Activated CD4-positive, CD25-positive, alpha-beta regulatory T cell treated with anti-CD3 and anti-CD28 coated beads, Interleukin-2, amount 50 U/mL, for 24 hours (primary cell): Measurements from ENCODE around the gene NDUFAF2.
"Not testable (repeated sequence)": the region's sequence is repeated elsewhere in the genome, so short reads cannot be mapped to it uniquely, and the experiment has no call there.

Source experiments
- ATAC-seq, 2 donors: fragments of 150-1000 bp; cut with Tn5 transposase; one replicate each; pipeline ENCODE4 v1.10.0; 2021; ENCODE audit warnings: mild to moderate bottlenecking in 1 of 2, moderate library complexity in 1 of 2

Gene NDUFAF2

GRCh38 chr5:60944904-60945812 lies at the start of gene NDUFAF2, which contains the start of gene ERCC8:
NDUFAF2 (plus strand) TSS chr5:60945205; CDS start chr5:60945256, 51 bp downstream.
ERCC8 (minus strand) TSS chr5:60945070; CDS start chr5:60945008, 62 bp downstream.
- peak; percentile 99 to 100 for ATAC-seq

- ATAC-seq: no peak
Measured at GRCh38 chr5:60896991-60897390, 48.0 kb upstream of the NDUFAF2 start.

GRCh38 chr5:60903356-60903755 lies 41.6 kb upstream of the NDUFAF2 start:
- ATAC-seq: no peak

GRCh38 chr5:60916646-60917045 lies 28.4 kb upstream of the NDUFAF2 start:
- ATAC-seq: no peak

DNA sequence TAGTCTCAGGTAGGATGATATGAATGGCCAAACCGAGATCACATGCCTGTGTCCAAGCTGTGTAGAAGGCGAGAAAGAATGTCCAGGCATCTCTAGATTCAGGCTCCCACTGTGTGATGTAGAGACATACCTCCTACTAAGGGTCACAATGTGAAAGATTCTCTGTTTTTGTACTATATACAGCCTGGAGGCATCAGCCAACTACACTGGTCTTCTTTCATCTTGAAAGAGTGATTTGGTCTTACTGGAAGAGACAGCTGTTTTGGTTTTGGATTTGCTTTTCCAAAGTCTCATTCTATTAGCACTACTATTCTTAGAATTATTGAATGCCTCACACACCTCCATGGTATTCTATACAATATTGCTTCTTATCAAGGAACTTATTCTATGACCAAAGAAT lies 26.5 kb upstream of the NDUFAF2 start:
- no peak for ATAC-seq

DNA sequence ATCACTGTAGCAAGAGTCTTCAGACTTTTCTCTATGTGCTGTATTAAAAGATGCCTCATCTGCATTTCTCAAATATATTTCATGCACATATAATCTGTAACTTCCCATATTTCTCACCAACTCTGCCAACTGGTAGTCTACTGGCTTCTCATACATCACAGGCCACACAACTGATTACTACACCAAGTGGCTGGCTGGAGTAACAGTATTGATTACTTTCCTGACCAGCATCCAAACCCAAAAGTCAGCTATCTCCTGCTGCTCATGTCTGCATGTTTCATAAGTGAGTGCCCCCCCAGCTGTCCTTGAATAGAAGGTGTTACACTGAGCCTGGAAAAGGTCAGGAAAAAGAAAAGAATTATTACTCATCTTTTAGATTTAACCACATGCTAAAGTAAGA lies 17.6 kb upstream of the NDUFAF2 start:
- ATAC-seq: no peak

DNA sequence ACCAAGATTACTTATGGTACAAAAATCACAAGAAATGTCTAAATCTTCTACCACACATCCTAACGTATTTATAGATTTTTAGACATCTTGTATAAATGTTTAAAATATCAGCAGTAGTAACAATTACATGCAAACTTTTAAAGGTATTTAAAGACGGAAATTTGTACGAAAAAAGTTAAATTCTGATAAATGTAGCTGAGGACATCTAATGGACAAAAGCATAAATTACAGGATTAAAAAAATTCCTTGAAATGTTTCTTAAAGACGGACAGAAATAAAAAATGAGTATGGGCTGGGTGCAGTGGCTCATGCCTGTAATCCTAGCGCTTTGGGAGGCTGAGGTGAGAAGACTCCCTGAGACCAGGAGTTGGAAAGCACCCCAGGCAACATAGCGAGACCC lies 16.0 kb upstream of the NDUFAF2 start:
- ATAC-seq: no peak

DNA sequence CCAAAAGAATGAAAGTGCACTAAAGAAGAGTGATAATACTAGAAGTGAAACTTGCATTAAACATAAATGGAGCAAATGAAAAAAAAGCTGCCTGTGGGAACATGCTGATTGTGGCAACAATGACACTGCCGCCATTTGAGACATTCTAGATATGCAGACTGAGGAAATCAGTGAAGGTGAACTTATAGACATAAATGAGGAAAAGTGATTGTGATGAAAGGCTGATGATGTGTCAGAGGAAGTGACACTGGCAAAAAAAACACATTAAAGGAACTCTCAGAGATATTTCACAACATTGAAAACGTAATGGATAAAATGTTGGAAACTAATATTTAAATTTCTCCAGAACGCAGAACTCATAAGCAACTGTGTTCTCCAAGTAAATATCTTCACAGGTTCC lies 1.4 kb upstream of the NDUFAF2 start:
- no peak for ATAC-seq

DNA sequence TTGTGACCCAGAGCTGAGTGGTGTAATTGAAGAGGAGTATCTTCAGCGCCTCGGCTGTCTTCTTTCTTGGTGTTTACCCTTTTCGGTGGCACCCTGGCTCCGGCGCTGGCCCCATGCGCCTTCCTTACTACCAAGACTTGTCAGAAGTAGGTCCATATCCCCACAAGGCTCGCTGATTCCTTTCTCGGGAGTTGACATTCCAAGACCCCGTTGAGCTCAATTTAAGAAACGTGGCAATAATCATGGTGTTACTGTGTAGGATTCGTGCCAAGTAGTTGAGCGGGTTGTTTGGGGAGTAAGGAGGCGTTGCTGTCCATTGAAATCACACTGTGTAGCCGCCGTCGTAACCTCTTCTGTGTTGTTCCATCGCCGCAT lies 795 bp downstream of the NDUFAF2 start:
- no peak for ATAC-seq

DNA sequence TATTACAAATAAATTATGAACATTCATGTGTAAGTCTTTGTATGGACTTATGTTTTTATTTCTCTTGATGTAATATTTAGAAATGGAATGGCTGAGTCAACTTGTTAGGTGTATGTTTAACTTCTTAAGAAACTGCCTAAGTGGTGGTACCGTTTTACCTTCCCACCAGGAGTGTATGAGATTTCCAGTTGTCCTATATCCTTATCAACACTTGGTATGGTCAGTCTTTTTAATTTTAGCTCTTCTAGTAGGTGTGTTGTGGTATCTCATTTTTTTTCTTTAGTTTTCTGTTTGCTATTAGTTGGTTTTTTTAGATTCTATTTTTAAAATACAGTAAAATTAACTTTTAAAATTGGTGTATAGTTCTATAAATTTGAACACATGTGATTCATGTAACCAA lies 3.7 kb downstream of the NDUFAF2 start:
- no peak for ATAC-seq

GRCh38 chr5:60955239-60955638 lies 10.2 kb downstream of the NDUFAF2 start:
- ATAC-seq: no peak

GRCh38 chr5:60958088-60958487 lies 13.1 kb downstream of the NDUFAF2 start:
- no peak for ATAC-seq

DNA sequence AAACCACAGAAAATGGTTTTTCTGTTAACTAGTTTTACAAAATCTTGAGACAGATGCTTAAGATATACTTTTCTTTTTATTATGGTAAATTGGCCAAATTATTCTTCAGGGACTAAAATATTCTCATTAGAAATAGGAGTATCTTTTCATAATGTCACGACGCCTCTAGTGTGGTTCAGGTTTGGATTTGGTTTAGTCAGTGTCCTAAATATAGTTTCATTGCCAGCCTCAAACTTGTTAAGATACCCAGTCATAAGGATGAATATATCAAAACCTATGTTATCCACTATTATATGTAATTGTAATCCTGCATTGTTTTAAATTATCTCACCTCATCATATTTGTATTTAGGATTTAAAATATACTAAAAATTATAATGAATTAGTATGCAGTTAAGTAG lies 13.7 kb downstream of the NDUFAF2 start:
- no peak for ATAC-seq

DNA sequence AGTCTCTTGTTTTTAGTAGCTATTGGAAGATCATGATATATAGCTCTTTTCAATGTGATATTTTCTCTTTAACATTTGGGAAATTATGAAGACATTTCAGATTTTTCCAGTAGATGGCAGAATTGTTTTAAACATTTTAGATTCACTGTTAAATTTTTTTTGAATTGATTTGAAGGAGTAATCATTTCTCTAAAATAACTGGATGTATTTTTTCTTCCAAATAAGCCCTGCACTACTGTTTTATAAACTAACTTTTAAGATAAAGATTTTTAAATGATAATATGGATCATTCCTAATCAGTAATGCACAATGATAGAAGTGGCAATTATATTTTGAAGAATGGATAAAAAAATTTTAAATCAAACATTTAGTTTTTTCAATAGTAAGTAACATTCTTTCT lies 14.2 kb downstream of the NDUFAF2 start:
- no peak for ATAC-seq

DNA sequence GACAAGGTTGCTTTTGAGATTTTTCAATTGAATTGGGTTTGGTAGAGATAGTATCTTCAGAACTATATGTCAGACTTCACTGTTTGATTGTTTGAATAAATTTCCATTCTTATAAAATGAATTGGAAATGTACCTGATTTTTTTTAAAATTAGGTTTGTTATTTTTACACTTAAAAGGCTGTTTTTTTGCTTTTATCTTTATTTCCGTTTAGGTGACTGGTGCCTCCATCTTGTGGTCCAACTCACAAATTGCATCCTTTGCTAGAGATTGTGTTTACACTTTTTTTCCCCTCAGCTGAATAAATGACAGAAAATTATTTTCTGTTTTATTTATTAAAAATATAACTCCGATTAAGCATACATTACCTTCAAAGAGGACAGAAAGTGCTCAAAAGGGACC lies 15.6 kb downstream of the NDUFAF2 start:
- ATAC-seq: no peak

GRCh38 chr5:60961685-60962084 lies 16.7 kb downstream of the NDUFAF2 start:
- ATAC-seq: peak in 1 of 2 donors; percentile 38

DNA sequence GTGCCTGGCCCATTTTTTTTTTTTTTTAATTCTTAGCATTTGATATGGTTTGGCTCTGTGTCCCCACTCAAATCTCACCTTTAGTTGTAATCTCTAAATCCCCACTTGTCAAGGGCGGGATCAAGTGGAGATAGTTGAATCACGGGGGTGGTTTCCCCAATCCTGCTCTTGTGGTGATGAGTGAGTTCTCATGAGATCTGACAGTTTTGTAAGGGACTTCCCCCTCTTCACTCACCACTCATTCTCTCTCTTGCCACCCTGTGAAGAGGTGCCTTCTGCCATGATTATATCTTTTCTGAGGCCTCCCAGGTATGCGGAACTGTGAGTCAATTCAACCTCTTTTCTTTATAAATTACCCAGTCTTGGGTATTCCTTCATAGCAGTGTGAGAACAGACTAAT lies 27.2 kb downstream of the NDUFAF2 start:
- peak; percentile 99 for ATAC-seq

DNA sequence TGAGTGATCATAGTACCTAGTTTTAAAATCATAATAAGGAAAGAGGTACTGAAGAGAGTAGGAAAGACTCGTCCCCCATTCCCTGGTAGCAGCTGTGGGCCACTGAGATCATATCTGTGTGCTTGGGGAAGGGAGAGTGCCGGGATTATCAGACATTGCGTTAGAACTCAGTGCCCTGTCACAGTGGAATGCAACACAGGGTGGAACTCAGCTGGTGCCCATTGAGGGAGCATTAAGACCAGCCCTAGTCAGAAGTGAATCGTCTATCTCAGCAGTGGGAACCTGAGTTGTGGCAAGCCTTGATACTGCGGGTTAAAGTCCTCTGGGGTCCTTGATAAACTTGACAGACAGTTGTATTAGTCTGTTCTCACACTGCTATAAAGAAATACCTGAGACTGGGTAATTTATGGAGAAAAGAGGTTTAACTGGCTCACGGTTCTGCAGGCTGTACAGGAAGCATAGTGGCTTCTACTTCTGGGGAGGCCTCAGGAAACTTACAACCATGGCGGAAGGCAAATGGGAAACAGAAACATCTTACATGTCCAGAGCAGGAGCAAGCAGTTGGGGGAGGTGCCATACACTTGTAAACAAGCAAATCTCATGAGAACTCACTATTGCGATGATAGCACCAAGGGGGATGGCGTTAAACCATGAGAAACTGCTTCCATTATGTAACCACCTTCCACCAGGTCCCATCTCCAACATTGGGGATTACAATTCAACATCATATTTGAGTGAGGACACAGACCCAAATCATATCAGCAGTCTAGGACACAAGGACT lies 33.1 kb downstream of the NDUFAF2 start:
- ATAC-seq: no peak

DNA sequence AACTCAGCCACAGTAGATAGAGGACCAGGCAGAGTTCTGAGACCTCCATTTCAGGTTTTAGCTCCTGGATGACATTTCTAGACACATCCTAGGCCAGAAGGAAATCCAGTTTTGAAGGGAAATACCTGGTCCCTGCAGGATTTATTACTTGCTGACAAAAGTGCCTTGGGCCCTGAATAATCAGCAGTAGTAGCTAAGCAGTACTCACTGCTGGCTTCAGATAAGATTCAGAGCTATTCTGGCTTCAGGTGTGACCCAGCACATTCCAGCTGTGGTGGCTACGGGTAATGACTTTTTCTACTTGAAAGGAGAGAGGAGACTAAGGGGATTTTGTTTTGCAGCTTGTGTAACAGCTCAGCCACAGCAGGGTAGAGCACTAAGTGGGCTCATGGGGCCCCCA lies 34.0 kb downstream of the NDUFAF2 start:
- no peak for ATAC-seq

DNA sequence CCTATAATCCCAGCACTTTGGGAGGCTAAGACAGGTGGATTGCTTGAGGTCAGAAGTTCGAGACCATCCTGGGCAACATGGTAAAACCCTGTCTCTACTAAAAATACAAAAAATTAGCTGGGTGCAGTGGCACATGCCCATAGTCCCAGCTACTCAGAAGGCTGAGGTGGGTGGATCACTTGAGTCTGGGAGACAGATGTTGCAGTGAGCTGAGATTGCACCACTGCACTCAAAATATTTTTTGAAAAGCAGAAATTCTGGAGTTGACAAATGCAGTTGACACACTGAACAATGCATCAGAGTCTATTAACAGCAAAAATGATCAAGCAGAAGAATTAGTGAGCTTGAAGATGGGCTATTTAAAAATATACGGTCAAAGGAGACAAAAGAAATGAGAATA lies 35.5 kb downstream of the NDUFAF2 start:
- no peak for ATAC-seq

DNA sequence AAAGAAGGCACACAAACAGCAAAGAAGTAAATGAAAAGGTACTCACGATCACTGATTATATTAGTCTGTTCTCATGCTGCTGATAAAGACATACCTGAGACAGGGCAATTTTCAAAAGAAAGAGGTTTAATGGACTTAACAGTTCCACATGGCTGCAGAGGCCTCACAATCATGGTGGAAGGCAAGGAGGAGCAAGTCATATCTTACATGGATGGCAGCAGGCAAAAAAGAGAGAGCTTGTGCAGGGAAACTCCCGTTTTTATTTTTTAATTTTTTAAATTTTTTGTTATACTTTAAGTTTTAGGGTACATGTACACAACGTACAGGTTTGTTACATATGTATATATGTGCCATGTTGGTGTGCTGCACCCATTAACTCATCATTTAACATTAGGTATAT lies 37.1 kb downstream of the NDUFAF2 start:
- ATAC-seq: not testable (repeated sequence)

DNA sequence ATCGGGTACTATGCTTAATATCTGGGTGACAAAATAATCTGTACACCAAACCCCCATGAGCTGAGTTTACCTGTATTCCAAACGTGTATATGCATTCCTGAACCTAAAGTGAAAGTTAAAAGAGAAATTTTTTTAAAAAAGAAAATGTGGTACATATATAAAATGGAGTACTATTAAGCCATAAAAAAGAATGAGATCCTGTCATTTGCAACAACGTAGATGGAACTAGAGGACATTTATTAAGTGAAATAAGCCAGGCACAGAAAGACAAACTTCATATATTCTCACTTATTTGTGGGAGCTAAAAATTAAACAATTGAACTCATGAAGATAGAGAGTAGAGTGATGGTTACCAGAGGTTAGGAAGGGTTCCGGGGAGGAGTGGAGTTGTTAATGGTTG lies 44.8 kb downstream of the NDUFAF2 start:
- ATAC-seq: no peak

GRCh38 chr5:60992871-60993270 lies 47.9 kb downstream of the NDUFAF2 start:
- ATAC-seq: no peak

GRCh38 chr5:60993425-60993824 lies 48.4 kb downstream of the NDUFAF2 start:
- no peak for ATAC-seq
